UCSD-AML1 (cell line): ENCODE results near the gene FTCD.

Experiments
- DNase-seq: peaks from one replicate; lab custom pipeline; 2025; ENCODE audit not compliant: unreplicated experiment; lab: John Stamatoyannopoulos, UW

Gene FTCD

GRCh38 chr21:46124083-46124925, 31.1 kb downstream of the FTCD start:
- no peak for DNase-seq

GRCh38 chr21:46122758-46123683, 32.4 kb downstream of the FTCD start:
- no peak for DNase-seq

- no peak for DNase-seq
Measured at GRCh38 chr21:46122237-46122671, 33.1 kb downstream of the FTCD start.

GRCh38 chr21:46121286-46122221, 33.8 kb downstream of the FTCD start:
- no peak for DNase-seq

GRCh38 chr21:46120301-46121285, 34.8 kb downstream of the FTCD start:
- DNase-seq: no peak

GRCh38 chr21:46119637-46120271, 35.6 kb downstream of the FTCD start:
- DNase-seq: no peak

GRCh38 chr21:46119144-46119636, 36.2 kb downstream of the FTCD start:
- no peak for DNase-seq

GRCh38 chr21:46118316-46119143, 36.8 kb downstream of the FTCD start:
- no peak for DNase-seq

- no peak for DNase-seq
Measured at GRCh38 chr21:46117586-46118315, 37.6 kb downstream of the FTCD start.

GRCh38 chr21:46116776-46117585, 38.4 kb downstream of the FTCD start:
- DNase-seq: no peak

GRCh38 chr21:46116189-46116775, 39.1 kb downstream of the FTCD start:
- DNase-seq: no peak

GRCh38 chr21:46115441-46116188, 39.8 kb downstream of the FTCD start:
- no peak for DNase-seq

GRCh38 chr21:46114963-46115362, 40.4 kb downstream of the FTCD start:
- no peak for DNase-seq

GRCh38 chr21:46113497-46114176, 41.7 kb downstream of the FTCD start:
- no peak for DNase-seq

GRCh38 chr21:46112725-46113215, 42.6 kb downstream of the FTCD start:
- no peak for DNase-seq
